ENCODE data around the gene GAS2L3.
A peak's percentile ranks its signal among the peaks of the same experiment; 100 is the strongest.

The GAS2L3 gene

DNA sequence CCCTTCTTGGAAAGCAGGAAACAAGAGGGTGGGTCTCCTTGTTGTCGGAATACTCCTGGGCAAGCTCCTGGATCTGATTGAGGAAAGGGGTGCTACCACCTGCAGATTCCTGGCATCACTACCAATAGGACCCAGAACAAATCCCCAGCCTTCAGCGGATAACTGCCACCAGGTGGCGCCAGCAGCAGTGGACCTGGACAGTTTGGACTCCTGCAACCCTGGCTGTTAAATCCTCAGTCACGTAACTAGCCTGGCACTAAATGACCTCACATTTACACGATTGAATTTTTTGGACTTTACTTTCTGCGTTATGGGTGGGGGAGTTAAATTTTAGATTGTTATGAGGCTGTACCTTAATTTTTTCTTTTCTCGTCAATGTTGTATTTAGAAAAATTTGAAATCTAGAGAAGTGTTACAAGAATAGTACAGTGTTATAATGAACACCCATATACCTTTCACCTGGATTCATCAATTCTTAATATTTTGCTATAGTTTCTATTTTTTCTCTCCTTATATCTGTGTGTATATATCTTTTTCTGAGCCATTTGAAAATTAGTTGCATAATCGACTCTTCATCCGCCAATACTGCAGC is 95.6 kb downstream of the GAS2L3 start:
- Histone ChIP-seq H3F3A (ENCODE audit: insufficient read depth, low read length) (no peaks in the 10 kb centered on the region), H3K4me1 (ENCODE audit: low read length) (peaks cover 12% of the 10 kb centered on the region), H3K27ac (ENCODE audit: low read length) (no peak overlapping the region), H3K79me2 (ENCODE audit: low read length) (no peaks in the 10 kb centered on the region), H3K4me3 (ENCODE audit: low read length) (no peak overlapping the region), H3K9ac (ENCODE audit: low read length) (no peak overlapping the region), H3K4me2 (ENCODE audit: low read depth, low read length) (no peak overlapping the region), H3K9me2 (replicated peaks; ENCODE audit: insufficient read depth, low read length) (no peaks in the 10 kb centered on the region), H3K9me3 (replicated peaks; ENCODE audit: insufficient read depth, low read length) (no peaks in the 10 kb centered on the region), H4K20me1 (ENCODE audit: insufficient read depth, low read length) (no peaks in the 10 kb centered on the region), H2AFZ (ENCODE audit: low read length) (no peak overlapping the region), H3K36me3 (replicated peaks; ENCODE audit: insufficient read depth, low read length) (no peaks in the 10 kb centered on the region), H3K27me3 (replicated peaks; ENCODE audit: insufficient read depth, low read length) (no peaks in the 10 kb centered on the region)
- DNase-seq, result peak; percentile 70
- no peak for TF ChIP-seq EZH2phosphoT487 (IDR thresholded peaks at IDR 0.05; ENCODE audit: low read length)
- TF ChIP-seq, protein P1, sequence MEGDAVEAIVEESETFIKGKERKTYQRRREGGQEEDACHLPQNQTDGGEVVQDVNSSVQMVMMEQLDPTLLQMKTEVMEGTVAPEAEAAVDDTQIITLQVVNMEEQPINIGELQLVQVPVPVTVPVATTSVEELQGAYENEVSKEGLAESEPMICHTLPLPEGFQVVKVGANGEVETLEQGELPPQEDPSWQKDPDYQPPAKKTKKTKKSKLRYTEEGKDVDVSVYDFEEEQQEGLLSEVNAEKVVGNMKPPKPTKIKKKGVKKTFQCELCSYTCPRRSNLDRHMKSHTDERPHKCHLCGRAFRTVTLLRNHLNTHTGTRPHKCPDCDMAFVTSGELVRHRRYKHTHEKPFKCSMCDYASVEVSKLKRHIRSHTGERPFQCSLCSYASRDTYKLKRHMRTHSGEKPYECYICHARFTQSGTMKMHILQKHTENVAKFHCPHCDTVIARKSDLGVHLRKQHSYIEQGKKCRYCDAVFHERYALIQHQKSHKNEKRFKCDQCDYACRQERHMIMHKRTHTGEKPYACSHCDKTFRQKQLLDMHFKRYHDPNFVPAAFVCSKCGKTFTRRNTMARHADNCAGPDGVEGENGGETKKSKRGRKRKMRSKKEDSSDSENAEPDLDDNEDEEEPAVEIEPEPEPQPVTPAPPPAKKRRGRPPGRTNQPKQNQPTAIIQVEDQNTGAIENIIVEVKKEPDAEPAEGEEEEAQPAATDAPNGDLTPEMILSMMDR (IDR thresholded peaks at IDR 0.05; ENCODE audit: low read length), result peak; percentile 93

DNA sequence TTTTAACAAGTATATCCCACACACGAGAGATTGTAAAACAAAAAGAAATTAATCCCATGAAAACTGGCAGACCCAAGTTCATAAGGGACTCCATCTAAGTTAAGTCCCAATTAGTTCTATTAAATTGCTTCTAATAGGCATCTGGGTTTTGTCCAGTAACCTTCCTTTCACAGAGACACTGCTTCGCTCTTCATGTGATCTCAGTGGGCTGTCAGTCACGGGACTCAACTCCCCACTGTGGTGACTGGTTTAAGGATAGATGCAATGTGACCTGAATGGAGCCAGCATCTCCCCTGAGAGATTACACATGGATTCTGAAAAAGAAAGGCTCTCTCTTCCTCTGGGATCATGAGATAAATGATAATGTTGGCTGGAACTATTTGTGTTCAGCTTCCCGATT is 96.4 kb downstream of the GAS2L3 start:
- no peak overlapping the region for H3K9ac ChIP-seq (ENCODE audit: low read length)
- H2AFZ ChIP-seq (ENCODE audit: low read length), result no peak overlapping the region
- H4K20me1 ChIP-seq (ENCODE audit: insufficient read depth, low read length), result no peaks in the 10 kb centered on the region
- H3K36me3 ChIP-seq (replicated peaks; ENCODE audit: insufficient read depth, low read length), result no peaks in the 10 kb centered on the region
- TF ChIP-seq EZH2phosphoT487 (IDR thresholded peaks at IDR 0.05; ENCODE audit: low read length) (no peak), EZH2 (optimal IDR thresholded peaks at IDR 0.05; ENCODE audit: low read depth, low read length) (no peak)
- TF ChIP-seq, protein P1 (IDR thresholded peaks at IDR 0.05; ENCODE audit: low read length), result no peak
- no peak overlapping the region for H3K27ac ChIP-seq (ENCODE audit: low read length)
- H3K27me3 ChIP-seq (replicated peaks; ENCODE audit: insufficient read depth, low read length), result no peaks in the 10 kb centered on the region
- no peaks in the 10 kb centered on the region for H3K9me3 ChIP-seq (replicated peaks; ENCODE audit: insufficient read depth, low read length)
- no peaks in the 10 kb centered on the region for H3K9me2 ChIP-seq (replicated peaks; ENCODE audit: insufficient read depth, low read length)
- H3K4me2 ChIP-seq (ENCODE audit: low read depth, low read length), result no peak overlapping the region
- no peaks in the 10 kb centered on the region for H3F3A ChIP-seq (ENCODE audit: insufficient read depth, low read length)
- no peak for DNase-seq
- no peak overlapping the region for H3K4me3 ChIP-seq (ENCODE audit: low read length)
- H3K79me2 ChIP-seq (ENCODE audit: low read length), result no peaks in the 10 kb centered on the region
- peaks cover 12% of the 10 kb centered on the region for H3K4me1 ChIP-seq (ENCODE audit: low read length)

DNA sequence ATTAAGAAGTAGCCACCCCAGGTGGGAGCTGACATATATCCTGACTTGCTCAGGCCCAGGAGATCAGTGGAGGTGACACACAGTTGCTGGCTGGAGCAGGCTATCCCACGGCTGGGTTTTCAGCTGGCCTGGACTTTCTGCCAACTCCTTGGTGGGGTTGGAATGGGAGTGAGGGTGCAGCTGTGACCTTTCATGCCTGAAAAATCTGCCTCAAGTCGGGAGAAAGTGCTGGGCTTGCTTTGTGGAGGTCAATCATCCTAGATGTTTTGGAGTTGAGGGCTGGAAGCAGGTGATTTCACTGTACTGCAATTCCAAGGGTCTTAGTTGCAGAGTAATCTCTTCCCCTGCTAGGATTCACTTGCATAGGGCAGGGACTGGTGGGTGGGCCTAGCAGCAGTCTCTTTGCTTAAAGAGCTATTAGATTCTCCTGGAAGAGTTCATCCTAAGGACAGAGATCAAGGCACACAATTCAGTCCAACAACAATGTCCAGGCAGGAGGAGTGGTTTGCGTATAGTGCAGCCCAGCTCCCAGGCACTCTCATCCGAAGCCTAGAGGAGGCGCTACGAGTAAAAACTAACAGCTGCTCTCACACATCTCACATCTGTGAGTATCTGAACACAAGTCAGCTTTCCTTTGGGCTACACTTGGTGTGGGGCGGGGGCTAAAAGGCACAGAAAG is 98.1 kb downstream of the GAS2L3 start:
- Histone ChIP-seq H2AFZ (ENCODE audit: low read length) (no peak overlapping the region), H3K9me2 (replicated peaks; ENCODE audit: insufficient read depth, low read length) (no peaks in the 10 kb centered on the region), H3K9me3 (replicated peaks; ENCODE audit: insufficient read depth, low read length) (no peaks in the 10 kb centered on the region), H3K4me1 (ENCODE audit: low read length) (peaks cover 12% of the 10 kb centered on the region), H3F3A (ENCODE audit: insufficient read depth, low read length) (no peaks in the 10 kb centered on the region), H3K36me3 (replicated peaks; ENCODE audit: insufficient read depth, low read length) (no peaks in the 10 kb centered on the region), H3K79me2 (ENCODE audit: low read length) (no peaks in the 10 kb centered on the region), H3K4me2 (ENCODE audit: low read depth, low read length) (no peak overlapping the region), H3K4me3 (ENCODE audit: low read length) (no peak overlapping the region), H3K27ac (ENCODE audit: low read length) (no peak overlapping the region), H3K27me3 (replicated peaks; ENCODE audit: insufficient read depth, low read length) (no peaks in the 10 kb centered on the region), H4K20me1 (ENCODE audit: insufficient read depth, low read length) (no peaks in the 10 kb centered on the region), H3K9ac (ENCODE audit: low read length) (no peak overlapping the region)
- no peak for DNase-seq
- TF ChIP-seq, protein P1 (IDR thresholded peaks at IDR 0.05; ENCODE audit: low read length), result no peak
- TF ChIP-seq EZH2 (optimal IDR thresholded peaks at IDR 0.05; ENCODE audit: low read depth, low read length) (no peak), EZH2phosphoT487 (IDR thresholded peaks at IDR 0.05; ENCODE audit: low read length) (no peak)
